Measurements from ENCODE around the gene PLAU.
"Not testable (repeated sequence)": the region's sequence is repeated elsewhere in the genome, so short reads cannot be mapped to it uniquely, and the experiment has no call there.

The PLAU gene

GRCh38 chr10:73891540-73891939 lies 19.4 kb upstream of the PLAU start:
- DNase-seq (ENCODE audit: low read depth, low spot score): no peak
- Histone ChIP-seq H3K4me1 (ENCODE audit: insufficient read depth, insufficient read length) (peaks cover 9% of the 10 kb centered on the region), H3K4me3 (ENCODE audit: insufficient read length, low read depth) (no peak overlapping the region), H3K36me3 (ENCODE audit: insufficient read depth, insufficient read length, low read length) (no peaks in the 10 kb centered on the region), H3K9ac (ENCODE audit: insufficient read length, low read depth) (no peak overlapping the region), H3K27me3 (ENCODE audit: insufficient read depth, insufficient read length) (no peaks in the 10 kb centered on the region), H3K9me3 (ENCODE audit: insufficient read depth, low read length) (no peaks in the 10 kb centered on the region)
- no peak for TF ChIP-seq ZNF274 (IDR thresholded peaks at IDR 0.05; ENCODE audit: low read depth, low read length)
- TF ChIP-seq SUZ12 (IDR thresholded peaks at IDR 0.05; ENCODE audit: extremely low read depth, insufficient read depth, insufficient read length): no peak
- TF ChIP-seq YY1 (IDR thresholded peaks at IDR 0.05; ENCODE audit: insufficient read depth, insufficient read length): no peak

- no peak for TF ChIP-seq YY1 (IDR thresholded peaks at IDR 0.05; ENCODE audit: insufficient read depth, insufficient read length)
- TF ChIP-seq ZNF274 (IDR thresholded peaks at IDR 0.05; ENCODE audit: low read depth, low read length): no peak
- no peak for TF ChIP-seq SUZ12 (IDR thresholded peaks at IDR 0.05; ENCODE audit: extremely low read depth, insufficient read depth, insufficient read length)
- no peak overlapping the region for H3K9ac ChIP-seq (ENCODE audit: insufficient read length, low read depth)
- H3K36me3 ChIP-seq (ENCODE audit: insufficient read depth, insufficient read length, low read length): no peaks in the 10 kb centered on the region
- no peaks in the 10 kb centered on the region for H3K9me3 ChIP-seq (ENCODE audit: insufficient read depth, low read length)
- H3K4me3 ChIP-seq (ENCODE audit: insufficient read length, low read depth): no peak overlapping the region
- H3K4me1 ChIP-seq (ENCODE audit: insufficient read depth, insufficient read length): peaks cover 9% of the 10 kb centered on the region
- H3K27me3 ChIP-seq (ENCODE audit: insufficient read depth, insufficient read length): no peaks in the 10 kb centered on the region
- no peak for DNase-seq (ENCODE audit: low read depth, low spot score)
Observed at GRCh38 chr10:73892310-73893030, 18.5 kb upstream of the PLAU start.

GRCh38 chr10:73893426-73893825 lies 17.5 kb upstream of the PLAU start:
- DNase-seq (ENCODE audit: low read depth, low spot score): no peak
- no peak overlapping the region for H3K4me3 ChIP-seq (ENCODE audit: insufficient read length, low read depth)
- H3K36me3 ChIP-seq (ENCODE audit: insufficient read depth, insufficient read length, low read length): no peaks in the 10 kb centered on the region
- no peak overlapping the region for H3K9ac ChIP-seq (ENCODE audit: insufficient read length, low read depth)
- H3K9me3 ChIP-seq (ENCODE audit: insufficient read depth, low read length): no peaks in the 10 kb centered on the region
- no peaks in the 10 kb centered on the region for H3K27me3 ChIP-seq (ENCODE audit: insufficient read depth, insufficient read length)
- TF ChIP-seq YY1 (IDR thresholded peaks at IDR 0.05; ENCODE audit: insufficient read depth, insufficient read length) (no peak), SUZ12 (IDR thresholded peaks at IDR 0.05; ENCODE audit: extremely low read depth, insufficient read depth, insufficient read length) (no peak), ZNF274 (IDR thresholded peaks at IDR 0.05; ENCODE audit: low read depth, low read length) (no peak)
- peaks cover 5% of the 10 kb centered on the region for H3K4me1 ChIP-seq (ENCODE audit: insufficient read depth, insufficient read length)

GRCh38 chr10:73894245-73894971 lies 16.5 kb upstream of the PLAU start:
- DNase-seq (ENCODE audit: low read depth, low spot score): no peak
- Histone ChIP-seq H3K9ac (ENCODE audit: insufficient read length, low read depth) (no peak overlapping the region), H3K36me3 (ENCODE audit: insufficient read depth, insufficient read length, low read length) (no peaks in the 10 kb centered on the region), H3K4me3 (ENCODE audit: insufficient read length, low read depth) (no peak overlapping the region), H3K9me3 (ENCODE audit: insufficient read depth, low read length) (no peaks in the 10 kb centered on the region), H3K27me3 (ENCODE audit: insufficient read depth, insufficient read length) (no peaks in the 10 kb centered on the region), H3K4me1 (ENCODE audit: insufficient read depth, insufficient read length) (peaks cover 2% of the 10 kb centered on the region)
- TF ChIP-seq ZNF274 (IDR thresholded peaks at IDR 0.05; ENCODE audit: low read depth, low read length): no peak
- no peak for TF ChIP-seq SUZ12 (IDR thresholded peaks at IDR 0.05; ENCODE audit: extremely low read depth, insufficient read depth, insufficient read length)
- no peak for TF ChIP-seq YY1 (IDR thresholded peaks at IDR 0.05; ENCODE audit: insufficient read depth, insufficient read length)

GRCh38 chr10:73895381-73895780 lies 15.6 kb upstream of the PLAU start:
- not testable (repeated sequence) for H3K27me3 ChIP-seq (ENCODE audit: insufficient read depth, insufficient read length); DNase-seq (ENCODE audit: low read depth, low spot score); H3K4me1 ChIP-seq (ENCODE audit: insufficient read depth, insufficient read length); H3K36me3 ChIP-seq (ENCODE audit: insufficient read depth, insufficient read length, low read length); H3K9ac ChIP-seq (ENCODE audit: insufficient read length, low read depth); H3K4me3 ChIP-seq (ENCODE audit: insufficient read length, low read depth); H3K9me3 ChIP-seq (ENCODE audit: insufficient read depth, low read length)

- Histone ChIP-seq H3K27me3 (ENCODE audit: insufficient read depth, insufficient read length) (no peaks in the 10 kb centered on the region), H3K9ac (ENCODE audit: insufficient read length, low read depth) (no peak overlapping the region), H3K36me3 (ENCODE audit: insufficient read depth, insufficient read length, low read length) (no peaks in the 10 kb centered on the region), H3K9me3 (ENCODE audit: insufficient read depth, low read length) (no peaks in the 10 kb centered on the region), H3K4me3 (ENCODE audit: insufficient read length, low read depth) (no peak overlapping the region), H3K4me1 (ENCODE audit: insufficient read depth, insufficient read length) (peaks cover 2% of the 10 kb centered on the region)
- no peak for TF ChIP-seq SUZ12 (IDR thresholded peaks at IDR 0.05; ENCODE audit: extremely low read depth, insufficient read depth, insufficient read length)
- no peak for TF ChIP-seq ZNF274 (IDR thresholded peaks at IDR 0.05; ENCODE audit: low read depth, low read length)
- TF ChIP-seq YY1 (IDR thresholded peaks at IDR 0.05; ENCODE audit: insufficient read depth, insufficient read length): no peak
- no peak for DNase-seq (ENCODE audit: low read depth, low spot score)
Observed at GRCh38 chr10:73897693-73898092, 13.2 kb upstream of the PLAU start.

- DNase-seq (ENCODE audit: low read depth, low spot score): no peak
- no peak for TF ChIP-seq ZNF274 (IDR thresholded peaks at IDR 0.05; ENCODE audit: low read depth, low read length)
- TF ChIP-seq YY1 (IDR thresholded peaks at IDR 0.05; ENCODE audit: insufficient read depth, insufficient read length): no peak
- no peak for TF ChIP-seq SUZ12 (IDR thresholded peaks at IDR 0.05; ENCODE audit: extremely low read depth, insufficient read depth, insufficient read length)
- no peaks in the 10 kb centered on the region for H3K4me1 ChIP-seq (ENCODE audit: insufficient read depth, insufficient read length)
- H3K27me3 ChIP-seq (ENCODE audit: insufficient read depth, insufficient read length): no peaks in the 10 kb centered on the region
- no peaks in the 10 kb centered on the region for H3K9me3 ChIP-seq (ENCODE audit: insufficient read depth, low read length)
- no peaks in the 10 kb centered on the region for H3K36me3 ChIP-seq (ENCODE audit: insufficient read depth, insufficient read length, low read length)
- no peak overlapping the region for H3K9ac ChIP-seq (ENCODE audit: insufficient read length, low read depth)
- H3K4me3 ChIP-seq (ENCODE audit: insufficient read length, low read depth): no peak overlapping the region
Observed at GRCh38 chr10:73898730-73899410, 12.1 kb upstream of the PLAU start.

All from NT2/D1 (cell line).